Endometrial microvascular endothelial cells (primary cell): Measurements from ENCODE around the gene SEMA3C. TPM values are rescaled to one million over a fixed set of nuclear protein-coding genes. Genes with fewer than 3 reads are reported as not detected.

Source experiments
- in situ Hi-C: cut with HindIII; loops from 2 replicates; pipeline ENCODE4 v1.10.0; 2017; ENCODE audit warnings: low sequenced_read_pairs, low pct_unique_long_range_greater_than_20kb; ENCODE audit errors: inconsistent ontology term
- total RNA-seq: library from RNA; depleted of rRNA; stranded (reverse); fragments of >200 nt; gene quantifications from one replicate; pipeline ENCODE4 v1.2.3, GENCODE V29; 2015; ENCODE audit errors: inconsistent ontology term

The SEMA3C gene
- total RNA-seq = 4.3 TPM

GRCh38 chr7:80918909-80919721, at the start of gene SEMA3C:
Gene SEMA3C (minus strand): TSS chr7:80919051. CDS start chr7:80916781, 2,270 bp downstream.
- in situ Hi-C loops = no loop called here

- in situ Hi-C loops = no loop called here
These were observed 49.8 kb upstream of the SEMA3C start for GRCh38 chr7:80968606-80969005.

- in situ Hi-C loops = no loop called here
These were observed 49.1 kb upstream of the SEMA3C start for GRCh38 chr7:80967917-80968297.

GRCh38 chr7:80967071-80967916, 48.4 kb upstream of the SEMA3C start:
- in situ Hi-C loops = no loop called here

- in situ Hi-C loops = no loop called here
These were observed 41.5 kb upstream of the SEMA3C start for GRCh38 chr7:80960244-80960795.

GRCh38 chr7:80957226-80957777, 38.5 kb upstream of the SEMA3C start:
- in situ Hi-C loops = no loop called here

GRCh38 chr7:80954191-80954590, 35.3 kb upstream of the SEMA3C start:
- in situ Hi-C loops = no loop called here

GRCh38 chr7:80950550-80950967, 31.7 kb upstream of the SEMA3C start:
- in situ Hi-C loops = no loop called here

- in situ Hi-C loops = no loop called here
These were observed 30.6 kb upstream of the SEMA3C start for GRCh38 chr7:80949449-80949848.

GRCh38 chr7:80946858-80947257, 28.0 kb upstream of the SEMA3C start:
- in situ Hi-C loops = no loop called here

- in situ Hi-C loops = no loop called here
These were observed 27.1 kb upstream of the SEMA3C start for GRCh38 chr7:80945976-80946375.

- in situ Hi-C loops = no loop called here
These were observed 24.5 kb upstream of the SEMA3C start for GRCh38 chr7:80943342-80943741.

GRCh38 chr7:80942261-80943041, 23.6 kb upstream of the SEMA3C start:
- in situ Hi-C loops = no loop called here

- in situ Hi-C loops = no loop called here
These were observed 22.4 kb upstream of the SEMA3C start for GRCh38 chr7:80941208-80941758.

- in situ Hi-C loops = no loop called here
These were observed 21.8 kb upstream of the SEMA3C start for GRCh38 chr7:80940539-80941207.

- in situ Hi-C loops = no loop called here
These were observed 18.5 kb upstream of the SEMA3C start for GRCh38 chr7:80937336-80937735.

- in situ Hi-C loops = no loop called here
These were observed 17.3 kb upstream of the SEMA3C start for GRCh38 chr7:80935991-80936780.
